NCI-H2171 treated with DMSO at 0.1 percent for 48 hours (cell line): ENCODE measurements around the gene SLC4A8.

Experiments used
- DNase-seq: peaks from one replicate; lab custom pipeline; 2025; lab: John Stamatoyannopoulos, UW

The SLC4A8 gene

GRCh38 chr12:51528852-51529650 lies 104.4 kb downstream of the SLC4A8 start:
- DNase-seq: no peak

DNA sequence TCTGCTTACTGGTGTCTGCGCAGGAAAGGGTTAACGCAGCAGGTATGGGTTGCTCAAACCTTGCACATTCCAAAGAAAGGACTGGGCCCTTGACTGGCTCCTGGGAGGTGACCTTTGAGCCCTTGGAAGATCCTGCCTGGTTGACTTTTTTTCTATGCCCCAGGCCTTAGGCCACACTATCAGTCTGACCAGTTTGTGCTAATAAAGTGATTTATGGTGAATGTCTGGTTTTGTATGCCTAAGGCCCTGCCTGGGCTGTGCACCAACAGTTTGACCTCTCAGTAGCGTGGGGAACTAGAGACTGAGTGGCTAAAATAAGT lies 105.0 kb downstream of the SLC4A8 start:
- DNase-seq: no peak

GRCh38 chr12:51530208-51530607 lies 105.6 kb downstream of the SLC4A8 start:
- DNase-seq: no peak

GRCh38 chr12:51531284-51531977 lies 106.8 kb downstream of the SLC4A8 start:
- no peak for DNase-seq

- peak; percentile 79 for DNase-seq
Measured at GRCh38 chr12:51531978-51532497, 107.4 kb downstream of the SLC4A8 start.

GRCh38 chr12:51533799-51534198 lies 109.2 kb downstream of the SLC4A8 start:
- DNase-seq: peak; percentile 32

DNA sequence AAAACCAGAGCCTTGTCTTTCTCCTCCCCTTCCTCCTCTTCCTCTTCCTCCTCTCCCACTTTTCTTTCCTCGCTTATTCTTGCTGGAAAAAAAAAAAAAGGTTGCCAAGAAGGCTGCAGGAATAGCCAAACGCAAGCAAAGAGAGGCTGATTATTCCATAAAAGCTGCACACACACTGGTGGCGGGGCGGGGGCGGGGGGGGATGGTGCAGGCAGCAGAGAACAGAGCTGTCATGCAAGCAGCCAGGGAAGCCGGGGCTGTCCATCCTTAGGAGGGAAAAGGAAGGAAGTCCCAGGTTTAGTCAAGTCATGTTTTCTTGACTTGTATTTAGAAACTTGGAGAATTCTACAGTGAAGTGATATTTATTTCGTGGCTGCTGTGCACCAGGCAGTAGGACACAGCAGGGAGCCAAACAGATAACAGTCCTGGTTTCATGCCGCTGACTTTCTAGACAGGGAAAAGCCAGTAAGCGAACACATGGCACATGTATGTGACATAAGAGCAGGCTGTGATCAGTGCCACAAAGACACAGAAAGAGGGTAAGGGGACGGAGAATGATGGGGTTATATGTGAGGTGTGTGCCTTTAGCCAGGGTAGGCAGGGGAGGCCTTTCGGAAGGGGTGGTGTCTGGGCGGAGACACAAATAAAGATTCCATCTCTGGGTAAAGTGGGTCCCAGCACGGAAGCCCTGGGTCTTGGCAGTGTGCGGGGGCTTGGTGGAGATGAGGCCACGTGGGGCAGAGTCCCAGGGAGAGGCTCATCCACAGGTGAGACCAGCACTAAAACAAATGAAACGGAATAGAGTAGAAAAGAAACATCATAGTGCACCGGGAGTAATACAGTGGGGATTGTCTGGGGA lies 109.8 kb downstream of the SLC4A8 start:
- DNase-seq: peak; percentile 34

- DNase-seq: peak; percentile 47
Measured at GRCh38 chr12:51536159-51536558, 111.5 kb downstream of the SLC4A8 start.

GRCh38 chr12:51538149-51538548 lies 113.5 kb downstream of the SLC4A8 start:
- no peak for DNase-seq

DNA sequence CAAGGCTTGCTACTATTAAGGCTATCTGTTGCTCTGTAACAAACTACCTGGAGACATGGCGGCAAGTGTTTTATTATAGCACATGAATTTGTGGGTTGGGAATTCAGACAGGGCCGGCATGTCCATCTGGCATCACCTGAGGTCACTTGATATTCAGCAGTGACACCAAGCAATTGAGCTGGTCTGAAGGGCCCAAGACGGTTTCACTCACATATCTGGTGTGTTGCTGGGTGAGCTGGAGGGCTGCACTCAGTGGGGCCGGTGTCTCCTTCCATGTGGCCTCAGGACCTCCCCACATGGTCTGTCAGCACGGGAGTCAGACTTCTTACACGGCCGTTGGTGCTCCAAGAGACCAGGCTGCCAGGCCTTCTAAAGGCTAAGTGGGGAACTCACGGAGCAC lies 114.0 kb downstream of the SLC4A8 start:
- DNase-seq: no peak

DNA sequence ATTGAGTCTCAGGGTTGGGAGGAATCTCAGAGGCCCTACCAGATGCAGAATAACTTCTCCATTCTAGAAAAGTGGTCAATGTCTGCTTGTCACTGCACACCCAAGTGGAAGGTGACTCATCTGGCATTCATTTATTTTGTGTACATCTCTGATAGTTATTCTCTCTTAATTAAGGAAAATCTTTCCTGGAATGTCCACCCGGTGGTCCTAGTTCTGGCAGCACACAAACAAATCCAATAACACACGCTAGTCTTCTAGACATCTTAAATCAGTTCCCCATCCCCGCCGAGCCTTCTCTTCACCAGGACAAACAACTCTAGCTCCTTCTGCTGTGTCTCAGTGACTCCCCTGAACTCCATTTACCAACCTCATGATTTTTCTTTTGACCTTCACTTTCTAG lies 116.4 kb downstream of the SLC4A8 start:
- DNase-seq: no peak

- no peak for DNase-seq
Measured at GRCh38 chr12:51546097-51546496, 121.5 kb downstream of the SLC4A8 start.

- DNase-seq: no peak
Measured at GRCh38 chr12:51547606-51548005, 123.0 kb downstream of the SLC4A8 start.

DNA sequence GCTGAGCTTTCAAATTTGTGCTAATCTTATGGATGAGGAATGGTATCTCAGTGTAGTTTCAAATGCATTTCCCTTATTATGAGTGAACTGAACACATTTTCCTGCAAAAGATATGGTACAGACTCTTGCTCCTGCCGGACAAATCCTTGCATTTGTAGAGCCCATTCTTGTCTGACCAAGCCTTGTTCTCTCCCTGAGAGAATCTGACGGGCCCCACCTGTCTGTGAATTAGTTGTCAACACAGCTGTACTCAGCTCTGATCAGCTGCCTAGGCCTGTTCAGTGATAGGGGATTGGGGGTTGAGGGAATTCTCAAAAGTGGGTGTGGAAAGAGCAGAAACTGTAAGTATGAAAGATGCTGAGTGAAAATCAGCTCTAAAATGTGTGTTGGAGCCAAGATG lies 123.6 kb downstream of the SLC4A8 start:
- no peak for DNase-seq

- peak; percentile 77 for DNase-seq
Measured at GRCh38 chr12:51549637-51550036, 125.0 kb downstream of the SLC4A8 start.
